ENCODE data around the gene TNK2.

DNA sequence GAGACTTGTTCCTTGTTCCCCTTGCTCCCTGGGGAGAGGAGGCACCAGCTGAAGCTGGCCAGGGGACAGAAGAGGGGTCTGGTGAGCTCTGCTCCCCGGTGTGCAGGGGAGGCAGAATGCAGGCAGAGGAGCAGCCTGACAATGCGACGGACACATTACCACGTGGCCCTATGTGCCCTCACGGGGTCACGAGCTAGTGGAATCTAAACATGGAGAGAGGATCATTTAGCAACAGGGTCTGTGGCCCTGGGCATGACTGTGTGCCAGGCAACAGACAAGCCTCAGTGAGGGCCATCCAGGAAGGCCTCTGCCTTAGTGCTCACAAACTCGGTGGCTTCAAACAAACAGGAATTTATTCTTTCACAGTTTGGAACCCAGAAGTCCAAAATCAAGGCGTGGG lies 88.2 kb downstream of the TNK2 start:
- TF ChIP-seq, protein P1, sequence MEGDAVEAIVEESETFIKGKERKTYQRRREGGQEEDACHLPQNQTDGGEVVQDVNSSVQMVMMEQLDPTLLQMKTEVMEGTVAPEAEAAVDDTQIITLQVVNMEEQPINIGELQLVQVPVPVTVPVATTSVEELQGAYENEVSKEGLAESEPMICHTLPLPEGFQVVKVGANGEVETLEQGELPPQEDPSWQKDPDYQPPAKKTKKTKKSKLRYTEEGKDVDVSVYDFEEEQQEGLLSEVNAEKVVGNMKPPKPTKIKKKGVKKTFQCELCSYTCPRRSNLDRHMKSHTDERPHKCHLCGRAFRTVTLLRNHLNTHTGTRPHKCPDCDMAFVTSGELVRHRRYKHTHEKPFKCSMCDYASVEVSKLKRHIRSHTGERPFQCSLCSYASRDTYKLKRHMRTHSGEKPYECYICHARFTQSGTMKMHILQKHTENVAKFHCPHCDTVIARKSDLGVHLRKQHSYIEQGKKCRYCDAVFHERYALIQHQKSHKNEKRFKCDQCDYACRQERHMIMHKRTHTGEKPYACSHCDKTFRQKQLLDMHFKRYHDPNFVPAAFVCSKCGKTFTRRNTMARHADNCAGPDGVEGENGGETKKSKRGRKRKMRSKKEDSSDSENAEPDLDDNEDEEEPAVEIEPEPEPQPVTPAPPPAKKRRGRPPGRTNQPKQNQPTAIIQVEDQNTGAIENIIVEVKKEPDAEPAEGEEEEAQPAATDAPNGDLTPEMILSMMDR (conservative IDR thresholded peaks at IDR 0.05; ENCODE audit: low read length): no peak
- TF ChIP-seq EZH2phosphoT487 (IDR thresholded peaks at IDR 0.05; ENCODE audit: borderline replicate concordance): no peak
